Measurements from ENCODE around the gene OXA1L. TPM values are rescaled to one million over a fixed set of nuclear protein-coding genes. Genes with fewer than 3 reads are reported as not detected.
"Not testable (repeated sequence)": the region's sequence is repeated elsewhere in the genome, so short reads cannot be mapped to it uniquely, and the experiment has no call there.

OXA1L gene
- total RNA-seq, 4 donors from 2014 or later, result 38.3 to 87.8 (median 55.9) TPM

DNA sequence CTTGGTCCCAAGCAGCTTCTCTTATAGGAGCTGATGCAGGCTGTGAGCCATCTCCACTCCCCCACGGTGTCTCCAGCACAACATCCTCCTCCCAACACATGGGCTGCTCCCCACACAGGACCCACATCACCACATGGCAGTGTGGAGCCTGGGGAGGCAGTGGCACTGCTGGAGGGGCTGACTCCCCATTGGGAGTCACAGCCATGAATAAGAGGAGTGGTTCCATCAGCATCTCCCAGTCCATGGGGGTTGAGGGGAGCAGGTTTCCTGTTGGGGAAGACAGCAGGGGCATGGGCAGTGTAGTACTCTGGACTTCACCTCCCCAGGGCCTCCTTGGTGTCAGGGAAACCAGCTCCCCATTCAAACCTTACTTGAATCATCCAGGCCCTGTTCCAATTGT lies 40.5 kb upstream of the OXA1L start:
- no peaks in the 10 kb centered on the region for H3K9me3 ChIP-seq
- intact Hi-C loops (cut with DNase I; ENCODE audit: low total_unique reads), result no loop called here
- no peak for DNase-seq
- no peaks in the 10 kb centered on the region for H3K27me3 ChIP-seq
- H3K27ac ChIP-seq, result no peak overlapping the region
- TF ChIP-seq, protein P1, sequence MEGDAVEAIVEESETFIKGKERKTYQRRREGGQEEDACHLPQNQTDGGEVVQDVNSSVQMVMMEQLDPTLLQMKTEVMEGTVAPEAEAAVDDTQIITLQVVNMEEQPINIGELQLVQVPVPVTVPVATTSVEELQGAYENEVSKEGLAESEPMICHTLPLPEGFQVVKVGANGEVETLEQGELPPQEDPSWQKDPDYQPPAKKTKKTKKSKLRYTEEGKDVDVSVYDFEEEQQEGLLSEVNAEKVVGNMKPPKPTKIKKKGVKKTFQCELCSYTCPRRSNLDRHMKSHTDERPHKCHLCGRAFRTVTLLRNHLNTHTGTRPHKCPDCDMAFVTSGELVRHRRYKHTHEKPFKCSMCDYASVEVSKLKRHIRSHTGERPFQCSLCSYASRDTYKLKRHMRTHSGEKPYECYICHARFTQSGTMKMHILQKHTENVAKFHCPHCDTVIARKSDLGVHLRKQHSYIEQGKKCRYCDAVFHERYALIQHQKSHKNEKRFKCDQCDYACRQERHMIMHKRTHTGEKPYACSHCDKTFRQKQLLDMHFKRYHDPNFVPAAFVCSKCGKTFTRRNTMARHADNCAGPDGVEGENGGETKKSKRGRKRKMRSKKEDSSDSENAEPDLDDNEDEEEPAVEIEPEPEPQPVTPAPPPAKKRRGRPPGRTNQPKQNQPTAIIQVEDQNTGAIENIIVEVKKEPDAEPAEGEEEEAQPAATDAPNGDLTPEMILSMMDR (IDR thresholded peaks at IDR 0.05), result no peak
- TF ChIP-seq POLR2A (IDR thresholded peaks at IDR 0.05), result no peak
- no peak overlapping the region for H3K4me3 ChIP-seq
- no peaks in the 10 kb centered on the region for H3K36me3 ChIP-seq
- H3K4me1 ChIP-seq, result no peaks in the 10 kb centered on the region

DNA sequence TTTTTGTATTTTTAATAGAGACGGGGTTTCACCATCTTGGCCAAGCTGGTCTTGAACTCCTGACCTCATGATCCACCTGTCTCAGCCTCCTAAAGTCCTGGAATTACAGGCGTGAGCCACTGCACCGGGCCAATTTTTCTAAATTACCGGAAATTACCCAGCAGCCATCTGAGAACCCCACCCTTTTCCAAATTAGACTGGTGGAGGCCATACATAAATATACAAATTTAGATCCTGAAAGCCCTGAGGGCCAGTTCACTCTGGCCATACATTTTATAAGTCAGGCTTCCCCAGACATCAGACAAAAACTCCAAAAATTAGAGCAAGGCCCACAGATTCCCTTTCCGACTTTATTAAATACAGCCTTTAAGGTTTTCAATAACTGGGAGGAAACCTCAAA lies 34.4 kb upstream of the OXA1L start:
- H3K9me3 ChIP-seq; H3K27ac ChIP-seq; H3K4me3 ChIP-seq; intact Hi-C loops (cut with DNase I; ENCODE audit: low total_unique reads); H3K27me3 ChIP-seq; DNase-seq; H3K36me3 ChIP-seq; H3K4me1 ChIP-seq: not testable (repeated sequence)

DNA sequence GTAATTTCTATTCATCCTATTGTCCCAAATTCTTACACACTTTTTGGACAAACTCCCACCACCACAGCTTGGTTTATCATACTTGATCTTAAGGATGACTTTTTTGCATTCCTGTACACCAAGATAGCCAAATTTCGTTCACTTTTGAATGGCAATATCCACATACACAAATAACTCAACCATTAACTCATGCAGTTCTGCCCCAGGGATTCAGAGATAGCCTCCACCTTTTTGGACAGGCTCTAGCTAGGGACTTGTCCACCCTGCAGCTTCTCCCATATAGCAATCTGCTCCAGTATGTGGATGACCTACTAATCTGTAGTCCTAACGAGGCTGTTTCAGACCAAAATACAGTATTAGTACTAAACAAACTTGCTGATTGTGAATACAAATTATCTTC lies 32.7 kb upstream of the OXA1L start:
- Histone ChIP-seq H3K27ac (no peak overlapping the region), H3K4me1 (no peaks in the 10 kb centered on the region), H3K36me3 (no peaks in the 10 kb centered on the region), H3K27me3 (no peaks in the 10 kb centered on the region), H3K9me3 (no peaks in the 10 kb centered on the region), H3K4me3 (no peak overlapping the region)
- intact Hi-C loops (cut with DNase I; ENCODE audit: low total_unique reads), result no loop called here
- DNase-seq, result no peak
- TF ChIP-seq, protein P1 (IDR thresholded peaks at IDR 0.05), result no peak
- no peak for TF ChIP-seq POLR2A (IDR thresholded peaks at IDR 0.05)

DNA sequence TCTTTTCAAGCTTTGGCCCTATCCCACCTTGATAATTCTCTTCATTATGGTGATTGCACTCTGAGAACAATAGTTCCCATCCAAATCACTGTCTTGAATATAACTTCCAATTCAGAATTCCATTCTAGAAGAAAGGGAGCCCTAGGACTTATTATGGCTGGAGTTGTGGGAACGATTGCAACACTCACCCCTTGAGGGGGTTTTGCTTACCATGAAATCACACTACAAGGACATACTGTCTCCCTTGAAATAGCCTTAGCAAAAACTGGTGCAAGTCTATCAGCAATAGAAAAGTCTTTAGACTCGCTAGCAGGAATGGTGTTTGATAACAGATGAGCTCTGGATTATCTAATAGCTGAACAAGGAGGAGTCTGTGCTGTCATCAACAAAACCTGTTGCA lies 31.4 kb upstream of the OXA1L start:
- no peak overlapping the region for H3K4me3 ChIP-seq
- intact Hi-C loops (cut with DNase I; ENCODE audit: low total_unique reads), result no loop called here

DNA sequence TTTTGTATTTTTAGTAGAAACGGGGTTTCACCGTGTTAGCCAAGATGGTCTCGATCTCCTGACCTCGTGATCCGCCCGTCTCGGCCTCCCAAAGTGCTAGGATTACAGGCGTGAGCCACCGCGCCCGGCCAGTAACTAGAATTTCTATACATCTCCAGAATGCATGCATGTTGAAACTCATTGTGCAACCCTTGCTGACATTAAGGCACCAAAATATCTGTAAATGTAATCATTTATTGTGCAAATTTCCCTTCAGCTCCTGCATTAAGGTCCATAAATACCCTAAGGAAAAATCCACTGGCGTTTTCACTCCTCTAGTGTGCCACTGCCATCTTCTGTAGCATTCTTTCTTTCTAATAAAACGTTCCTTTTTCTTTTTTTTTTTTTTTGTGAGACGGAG lies 30.1 kb upstream of the OXA1L start:
- H3K9me3 ChIP-seq; H3K27ac ChIP-seq; H3K36me3 ChIP-seq; DNase-seq; intact Hi-C loops (cut with DNase I; ENCODE audit: low total_unique reads); H3K4me3 ChIP-seq; H3K4me1 ChIP-seq; H3K27me3 ChIP-seq: not testable (repeated sequence)

More for the DNA sequence above, 31.4 kb upstream of the OXA1L start:
- no peak for TF ChIP-seq POLR2A (IDR thresholded peaks at IDR 0.05)
- TF ChIP-seq, protein P1 (IDR thresholded peaks at IDR 0.05), result no peak
- H3K27me3 ChIP-seq, result no peaks in the 10 kb centered on the region
- no peaks in the 10 kb centered on the region for H3K36me3 ChIP-seq
- no peaks in the 10 kb centered on the region for H3K4me1 ChIP-seq
- H3K9me3 ChIP-seq, result no peaks in the 10 kb centered on the region
- DNase-seq, result no peak
- no peak overlapping the region for H3K27ac ChIP-seq

DNA sequence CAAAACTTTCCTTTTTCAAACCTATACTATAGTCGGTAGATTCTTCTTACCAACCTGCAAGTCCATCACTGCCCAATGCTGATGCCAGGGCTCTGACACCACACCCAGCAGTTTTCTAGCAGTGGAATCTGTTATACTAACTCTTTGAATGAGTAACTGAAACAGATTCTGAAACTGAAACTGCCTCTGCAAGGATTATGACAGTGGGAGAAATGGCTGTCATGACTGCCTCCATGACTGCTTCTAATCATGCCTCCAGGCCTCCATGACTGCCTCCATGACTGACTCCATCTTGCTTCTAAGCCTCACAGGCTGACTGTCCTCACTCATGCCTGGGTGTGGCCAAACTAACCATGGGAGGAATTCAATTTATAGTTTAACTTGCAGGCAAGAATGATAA lies 29.4 kb upstream of the OXA1L start:
- H3K4me3 ChIP-seq, result no peak overlapping the region
- H3K27me3 ChIP-seq, result no peaks in the 10 kb centered on the region
- DNase-seq, result no peak
- TF ChIP-seq, protein P1 (IDR thresholded peaks at IDR 0.05), result no peak
- no peak for TF ChIP-seq POLR2A (IDR thresholded peaks at IDR 0.05)
- H3K27ac ChIP-seq, result no peak overlapping the region
- no peaks in the 10 kb centered on the region for H3K4me1 ChIP-seq
- no peaks in the 10 kb centered on the region for H3K9me3 ChIP-seq
- H3K36me3 ChIP-seq, result no peaks in the 10 kb centered on the region
- intact Hi-C loops (cut with DNase I; ENCODE audit: low total_unique reads), result no loop called here
